GM21825 (cell line): Measurements from ENCODE around the gene RHOXF1.
"Not testable (repeated sequence)": the region's sequence is repeated elsewhere in the genome, so short reads cannot be mapped to it uniquely, and the experiment has no call there.

Experiments used
- ATAC-seq: cut with Tn5 transposase; IDR thresholded peaks from one replicate; pipeline ENCODE4 v1.9.1; 2021; ENCODE audit warnings: mild to moderate bottlenecking, moderate library complexity; ENCODE audit not compliant: unreplicated experiment

RHOXF1 gene

GRCh38 chrX:120087289-120088017 is 28.3 kb downstream of the RHOXF1 start:
- no peak for ATAC-seq

GRCh38 chrX:120085553-120086185 is 30.0 kb downstream of the RHOXF1 start:
- not testable (repeated sequence) for ATAC-seq

- not testable (repeated sequence) for ATAC-seq
Observed at GRCh38 chrX:120077590-120077989, 38.1 kb downstream of the RHOXF1 start, which contains the start of gene RHOXF2B. TSS of gene RHOXF2B (minus strand) at chrX:120077690. CDS start at chrX:120077552, 138 bp downstream.

GRCh38 chrX:120066169-120066568 is 49.5 kb downstream of the RHOXF1 start:
- ATAC-seq, result not testable (repeated sequence)
